Breast epithelium (tissue), 4 donors: Measurements from ENCODE around the gene POC1A. TPM values are rescaled to one million over a fixed set of nuclear protein-coding genes. Genes with fewer than 3 reads are reported as not detected.

Source experiments
- DNase-seq, 2 donors: peaks; one replicate each; pipeline ENCODE4 v3.0.0-alpha.2; 2019; ENCODE audit warnings: low spot score in 2 of 2
- H3K27ac ChIP-seq, 2 donors: fragments of 200-600 bp; sonication (generic) in 1 of 2; one replicate each; pipeline ENCODE4 v1.5.1; 2016 to 2019; ENCODE audit warnings: mild to moderate bottlenecking in 1 of 2
- H3K27me3 ChIP-seq, 2 donors: fragments of 200-600 bp; sonication (generic) in 1 of 2; one replicate each; pipeline versions ENCODE4 v1.5.1 to v1.6.0; 2017 to 2019; ENCODE audit warnings: control low read depth in 1 of 2, mild to moderate bottlenecking in 1 of 2
- H3K36me3 ChIP-seq: fragments of 200-600 bp; one replicate; pipeline ENCODE4 v1.5.1; 2019
- H3K4me1 ChIP-seq, 2 donors: fragments of 200-600 bp; sonication (generic); one replicate each; pipeline ENCODE4 v1.5.1; 2016 to 2019; ENCODE audit warnings: control low read depth in 1 of 2
- H3K4me3 ChIP-seq, 3 donors: fragments of 200-600 bp; sonication (generic); 1 replicate in 2 of 3; 2 replicates in 1 of 3; pipeline ENCODE4 v1.5.1; 2016 to 2019; ENCODE audit warnings: mild to moderate bottlenecking in 3 of 3, moderate library complexity in 2 of 3
- H3K9me3 ChIP-seq, 2 donors: fragments of 200-600 bp; sonication (generic) in 1 of 2; one replicate each; pipeline ENCODE4 v1.5.1; 2016 to 2019; ENCODE audit warnings: control low read depth in 1 of 2
- CTCF ChIP-seq, 3 donors: fragments of 450-650 bp; IDR thresholded peaks; one replicate each; pipeline ENCODE4 v1.5.1; 2016 to 2017; ENCODE audit warnings: antibody characterized with exemption in 3 of 3, mild to moderate bottlenecking in 3 of 3, moderate library complexity in 3 of 3
- POLR2A ChIP-seq: fragments of 450-650 bp; IDR thresholded peaks from one replicate; pipeline ENCODE4 v1.6.1; 2016; ENCODE audit warnings: antibody characterized with exemption, mild to moderate bottlenecking, moderate library complexity
- POLR2AphosphoS5 ChIP-seq, 3 donors: sonication (generic); formaldehyde crosslinking; IDR thresholded peaks; one replicate each; pipeline ENCODE4 v1.6.1; 2017; ENCODE audit warnings: antibody characterized with exemption in 3 of 3
- intact Hi-C: fragments of 100-400 bp; cut with DNase I; formaldehyde crosslinking; loops from one replicate; pipeline ENCODE4 v1.15.1; 2023; ENCODE audit warnings: low total_unique reads
- total RNA-seq, 3 donors: library from RNA; depleted of rRNA; stranded (reverse); fragments of >200 nt; gene quantifications; one replicate each; pipeline ENCODE4 v1.1.0, GENCODE V29; 2016

Gene POC1A
- total RNA-seq, 3 donors from 2014 or later: 1.9 to 2.7 (median 2.6) TPM

GRCh38 chr3:52084216-52084945 lies 69.8 kb downstream of the POC1A start:
- DNase-seq: no peak
- TF ChIP-seq POLR2AphosphoS5 (IDR thresholded peaks at IDR 0.05) (no peak), POLR2A (no peak), CTCF (IDR thresholded peaks at IDR 0.05) (no peak)
- Histone ChIP-seq H3K9me3 (no peaks in the 10 kb centered on the region), H3K27ac (no peak overlapping the region), H3K4me3 (no peak overlapping the region), H3K36me3 (no peaks in the 10 kb centered on the region), H3K27me3 (no peaks in the 10 kb centered on the region), H3K4me1 (no peaks in the 10 kb centered on the region)
- intact Hi-C loops: no loop called here

GRCh38 chr3:52083556-52084087 lies 70.6 kb downstream of the POC1A start:
- H3K9me3 ChIP-seq: no peaks in the 10 kb centered on the region
- H3K36me3 ChIP-seq: no peaks in the 10 kb centered on the region
- H3K4me1 ChIP-seq: no peaks in the 10 kb centered on the region
- H3K4me3 ChIP-seq: no peak overlapping the region
- intact Hi-C loops: no loop called here
- no peak for DNase-seq
- no peak overlapping the region for H3K27ac ChIP-seq
- H3K27me3 ChIP-seq: no peaks in the 10 kb centered on the region
- TF ChIP-seq CTCF (IDR thresholded peaks at IDR 0.05) (no peak), POLR2A (no peak), POLR2AphosphoS5 (IDR thresholded peaks at IDR 0.05) (no peak)

GRCh38 chr3:52082951-52083350 lies 71.3 kb downstream of the POC1A start:
- Histone ChIP-seq H3K27me3 (no peaks in the 10 kb centered on the region), H3K4me3 (no peak overlapping the region), H3K27ac (no peak overlapping the region), H3K36me3 (no peaks in the 10 kb centered on the region), H3K4me1 (no peaks in the 10 kb centered on the region), H3K9me3 (no peaks in the 10 kb centered on the region)
- intact Hi-C loops: no loop called here
- TF ChIP-seq CTCF (IDR thresholded peaks at IDR 0.05): no peak
- TF ChIP-seq POLR2A: no peak
- TF ChIP-seq POLR2AphosphoS5 (IDR thresholded peaks at IDR 0.05): no peak
- no peak for DNase-seq

GRCh38 chr3:52080830-52081719 lies 73.1 kb downstream of the POC1A start:
- no peaks in the 10 kb centered on the region for H3K4me1 ChIP-seq
- no peaks in the 10 kb centered on the region for H3K9me3 ChIP-seq
- intact Hi-C loops: no loop called here
- DNase-seq: no peak
- no peak for TF ChIP-seq CTCF (IDR thresholded peaks at IDR 0.05)
- TF ChIP-seq POLR2AphosphoS5 (IDR thresholded peaks at IDR 0.05): no peak
- TF ChIP-seq POLR2A: no peak
- H3K27ac ChIP-seq: no peak overlapping the region
- H3K36me3 ChIP-seq: no peaks in the 10 kb centered on the region
- no peaks in the 10 kb centered on the region for H3K27me3 ChIP-seq
- H3K4me3 ChIP-seq: no peak overlapping the region

GRCh38 chr3:52079958-52080357 lies 74.3 kb downstream of the POC1A start:
- H3K9me3 ChIP-seq: no peaks in the 10 kb centered on the region
- H3K4me3 ChIP-seq: no peak overlapping the region
- H3K36me3 ChIP-seq: no peaks in the 10 kb centered on the region
- no peaks in the 10 kb centered on the region for H3K27me3 ChIP-seq
- no peak overlapping the region for H3K27ac ChIP-seq
- no peak for DNase-seq
- TF ChIP-seq POLR2A (no peak), CTCF (IDR thresholded peaks at IDR 0.05) (no peak), POLR2AphosphoS5 (IDR thresholded peaks at IDR 0.05) (no peak)
- intact Hi-C loops: no loop called here
- no peaks in the 10 kb centered on the region for H3K4me1 ChIP-seq
